Measurements from ENCODE around the gene AGTR1. TPM values are rescaled to one million over a fixed set of nuclear protein-coding genes. Genes with fewer than 3 reads are reported as not detected.

AGTR1 gene
- total and polyA plus RNA-seq, 10 of the 15 experiments (the other 5 are each of a cell fraction or from before 2014, with no cell fraction given): not detected

- no peak for TF ChIP-seq PBX3 (IDR thresholded peaks at IDR 0.05; ENCODE audit: insufficient replicate concordance, low read depth, low read length)
Observed at GRCh38 chr3:148711981-148712666, 14.4 kb downstream of the AGTR1 start (continued).

GRCh38 chr3:148714521-148714920 is 16.8 kb downstream of the AGTR1 start:
- no peak for FAIRE-seq
- Histone ChIP-seq H2AFZ (ENCODE audit: control insufficient read depth, low read depth, low read length) (no peak overlapping the region), H4K20me1 (ENCODE audit: control insufficient read depth, insufficient read depth) (no peaks in the 10 kb centered on the region), H3K27ac (ENCODE audit: control insufficient read depth, insufficient read depth) (no peak overlapping the region), H3K36me3 (ENCODE audit: control insufficient read depth in 2 of 2, insufficient read depth in 2 of 2, low read length in 1 of 2) (no peaks in the 10 kb centered on the region), H3K4me3 (no peak overlapping the region), H3K9me3 (replicated peaks; ENCODE audit: control insufficient read depth, insufficient read depth, low read length) (no peaks in the 10 kb centered on the region), H3K9ac (ENCODE audit: control insufficient read depth, insufficient read depth, low read length) (no peak overlapping the region), H3K4me1 (ENCODE audit: control insufficient read depth, insufficient read depth, low read length) (no peaks in the 10 kb centered on the region), H3K27me3 (replicated peaks in 1 of 2; ENCODE audit: control insufficient read depth in 2 of 2, insufficient read depth in 2 of 2, low read length in 1 of 2) (no peaks in the 10 kb centered on the region), H3K79me2 (ENCODE audit: control insufficient read depth, insufficient read depth, low read length) (no peaks in the 10 kb centered on the region), H3K4me2 (ENCODE audit: control insufficient read depth, insufficient read depth) (no peak overlapping the region)
- ChIA-PET RAD21 (ENCODE audit: unreplicated experiment) (no interaction called here), CTCF (no interaction called here), POLR2A (no interaction called here), SMC1A (ENCODE audit: uncharacterized antibody, unreplicated experiment) (no interaction called here)
- intact Hi-C loops (cut with micrococcal nuclease; ENCODE audit: unreplicated experiment) (loop anchor here (2.0 kb wide), 1 partner anchor 158 kb away; no protein-coding TSS in a partner anchor), in situ Hi-C loops (cut with MboI) (no loop called here)
- BruUV-seq (replicated peaks): no TSS peak
- WGBS (ENCODE audit: insufficient coverage, insufficient replicate concordance, low lambda C conversion rate, missing lambda C conversion rate): 0% methylated on average over 1 of the region's 1 CpG
- no peak for ATAC-seq
- no peak for DNase-seq (ENCODE audit: low read depth, low spot score)
- TF ChIP-seq REST (IDR thresholded peaks at IDR 0.05; ENCODE audit: low read depth, low read length) (no peak), YBX1 (IDR thresholded peaks at IDR 0.05) (no peak), CTCF (IDR thresholded peaks at IDR 0.05 in 2 of 3, conservative IDR thresholded peaks at IDR 0.05 in 1 of 3; ENCODE audit: control insufficient read depth in 2 of 3, extremely low read depth in 1 of 3, insufficient read depth in 1 of 3, low read depth in 3 of 3, low read length in 3 of 3) (no peak), ZBTB4 (CRISPR knock-in tag; IDR thresholded peaks at IDR 0.05) (no peak), BMI1 (IDR thresholded peaks at IDR 0.05; ENCODE audit: borderline replicate concordance) (no peak), FOS (IDR thresholded peaks at IDR 0.05; ENCODE audit: borderline replicate concordance, extremely low read depth, insufficient read length) (no peak), EP300 (IDR thresholded peaks at IDR 0.05; ENCODE audit: borderline replicate concordance in 1 of 2, control insufficient read depth in 1 of 2, low read depth in 2 of 2, low read length in 2 of 2) (no peak), POLR2AphosphoS2 (IDR thresholded peaks at IDR 0.05; ENCODE audit: low read depth, low read length) (no peak)
